Neutrophil (primary cell): ENCODE measurements around the gene LYZL1.
"Not testable (repeated sequence)": the region's sequence is repeated elsewhere in the genome, so short reads cannot be mapped to it uniquely, and the experiment has no call there.

Experiments
- H3K27ac ChIP-seq: fragments of 200-600 bp; sonication (generic); 2 replicates; pipeline ENCODE4 v1.5.1; 2016; ENCODE audit warnings: mild to moderate bottlenecking, moderate library complexity
- H3K27me3 ChIP-seq: fragments of 200-600 bp; sonication (generic); 2 replicates; pipeline ENCODE4 v1.6.0; 2016; ENCODE audit warnings: mild to moderate bottlenecking
- H3K36me3 ChIP-seq: fragments of 200-600 bp; sonication (generic); 2 replicates; pipeline ENCODE4 v1.5.1; 2017
- H3K4me1 ChIP-seq, 2 experiments: fragments of 200-600 bp in 1 of 2; sonication (generic) in 1 of 2; 1 replicate in 1 of 2; 2 replicates in 1 of 2; pipeline versions ENCODE4 v1.5.1 to v1.6.1; 2013 to 2016; ENCODE audit warnings: low read depth in 1 of 2, low read length in 1 of 2, mild to moderate bottlenecking in 1 of 2, moderate library complexity in 1 of 2; ENCODE audit not compliant: control insufficient read depth in 1 of 2, insufficient read depth in 1 of 2
- H3K4me3 ChIP-seq, 2 experiments: fragments of 200-600 bp in 1 of 2; sonication (generic) in 1 of 2; 1 replicate in 1 of 2; 2 replicates in 1 of 2; pipeline ENCODE4 v1.5.1; 2013 to 2016; ENCODE audit warnings: low read depth in 1 of 2, low read length in 1 of 2, mild to moderate bottlenecking in 1 of 2, moderate library complexity in 1 of 2
- H3K9me3 ChIP-seq: fragments of 200-600 bp; sonication (generic); 2 replicates; pipeline ENCODE4 v1.5.1; 2016
- CTCF ChIP-seq: fragments of 200-600 bp; sonication (generic); IDR thresholded peaks from 2 replicates; pipeline ENCODE4 v1.5.1; 2016; ENCODE audit warnings: antibody characterized with exemption

LYZL1 gene

GRCh38 chr10:29285624-29286051 is 3.2 kb upstream of the LYZL1 start:
- no peak overlapping the region for H3K4me3 ChIP-seq
- no peaks in the 10 kb centered on the region for H3K9me3 ChIP-seq
- no peak for TF ChIP-seq CTCF
- H3K36me3 ChIP-seq = no peaks in the 10 kb centered on the region
- no peak overlapping the region for H3K27ac ChIP-seq
- peaks cover 40% of the 10 kb centered on the region for H3K27me3 ChIP-seq
- H3K4me1 ChIP-seq = no peaks in the 10 kb centered on the region

GRCh38 chr10:29287635-29288034 is 1.2 kb upstream of the LYZL1 start:
- no peak for TF ChIP-seq CTCF
- Histone ChIP-seq H3K4me1 (no peaks in the 10 kb centered on the region), H3K27ac (no peak overlapping the region), H3K36me3 (no peaks in the 10 kb centered on the region), H3K9me3 (no peaks in the 10 kb centered on the region), H3K4me3 (no peak overlapping the region), H3K27me3 (peaks cover 37% of the 10 kb centered on the region)

GRCh38 chr10:29291561-29291960 is 2.7 kb downstream of the LYZL1 start:
- H3K4me1 ChIP-seq, H3K36me3 ChIP-seq, H3K4me3 ChIP-seq, H3K9me3 ChIP-seq, H3K27ac ChIP-seq: not testable (repeated sequence)
- H3K27me3 ChIP-seq = peaks cover 16% of the 10 kb centered on the region

GRCh38 chr10:29292406-29292805 is 3.5 kb downstream of the LYZL1 start:
- H3K27me3 ChIP-seq, H3K27ac ChIP-seq, H3K4me1 ChIP-seq, H3K36me3 ChIP-seq, H3K4me3 ChIP-seq, H3K9me3 ChIP-seq: not testable (repeated sequence)

GRCh38 chr10:29295813-29296212 is 6.9 kb downstream of the LYZL1 start:
- Histone ChIP-seq H3K9me3 (no peaks in the 10 kb centered on the region), H3K27ac (no peak overlapping the region), H3K4me1 (no peaks in the 10 kb centered on the region), H3K27me3 (no peaks in the 10 kb centered on the region), H3K4me3 (no peak overlapping the region), H3K36me3 (no peaks in the 10 kb centered on the region)
- TF ChIP-seq CTCF = no peak

GRCh38 chr10:29297678-29298077 is 8.8 kb downstream of the LYZL1 start:
- Histone ChIP-seq H3K27ac (no peak overlapping the region), H3K36me3 (no peaks in the 10 kb centered on the region), H3K4me3 (no peak overlapping the region), H3K9me3 (no peaks in the 10 kb centered on the region), H3K27me3 (no peaks in the 10 kb centered on the region), H3K4me1 (no peaks in the 10 kb centered on the region)
- TF ChIP-seq CTCF = no peak

- no peak for TF ChIP-seq CTCF
- H3K27me3 ChIP-seq = peaks cover 14% of the 10 kb centered on the region
- H3K36me3 ChIP-seq = no peaks in the 10 kb centered on the region
- H3K4me3 ChIP-seq = no peak overlapping the region
- H3K9me3 ChIP-seq = no peaks in the 10 kb centered on the region
- H3K27ac ChIP-seq = no peak overlapping the region
- H3K4me1 ChIP-seq = peaks cover 0 to 3% of the 10 kb centered on the region in 2 experiments
Observed at GRCh38 chr10:29301359-29301910, 12.6 kb downstream of the LYZL1 start.
